ENCODE data around the gene CASP8.
"Not testable (repeated sequence)": the region's sequence is repeated elsewhere in the genome, so short reads cannot be mapped to it uniquely, and the experiment has no call there.

The CASP8 gene

DNA sequence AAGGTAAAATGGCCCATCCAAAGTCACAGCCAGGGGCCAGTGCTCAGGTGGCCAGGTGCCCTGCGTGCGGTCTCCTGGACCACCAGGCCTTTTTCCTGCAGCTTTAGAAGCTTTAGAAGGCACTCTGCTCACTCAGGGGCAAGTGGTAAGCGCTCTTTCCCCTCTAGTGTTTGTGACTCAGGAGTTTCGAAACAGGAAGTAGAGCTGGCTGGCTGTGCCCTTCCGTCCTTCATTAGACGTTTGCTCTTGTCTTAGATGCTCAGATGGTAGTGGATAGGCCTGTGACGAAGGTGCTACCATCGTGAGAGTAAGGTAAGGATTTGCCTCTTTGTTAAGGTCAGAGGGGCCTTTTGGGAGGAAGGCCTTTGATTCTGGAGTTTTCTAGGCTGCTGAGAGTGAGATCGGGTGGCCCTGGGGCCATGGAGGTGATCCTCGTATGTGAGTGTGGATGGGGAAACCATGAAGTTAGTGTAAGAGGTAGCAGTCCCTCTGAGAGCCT, at the start of gene CASP8:
CASP8 (plus strand) TSS at position 235 of the 499 bp plus-strand sequence. CDS start 5,951 bp downstream, outside the sequence.
- DNase-seq (ENCODE audit: low read depth) = peak; percentile 43

DNA sequence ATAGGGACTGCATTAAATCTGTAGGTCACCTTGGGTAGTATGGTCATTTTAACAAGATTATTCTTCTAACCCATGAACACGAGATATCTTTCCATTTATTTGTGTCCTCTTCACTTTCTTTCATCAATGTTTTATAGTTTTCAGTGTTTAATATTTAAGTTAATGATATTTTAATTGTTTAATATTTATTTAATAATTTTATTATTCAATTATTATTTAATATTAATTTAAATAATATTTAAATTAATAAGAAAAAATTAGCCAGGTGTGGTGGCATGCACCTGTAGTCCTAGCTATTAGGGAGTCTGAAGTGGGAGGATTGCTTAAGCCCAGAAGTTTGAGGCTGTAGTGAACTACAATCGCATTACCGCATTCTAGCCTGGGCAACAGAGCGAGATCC, 44.4 kb upstream of the CASP8 start:
- no peak for DNase-seq (ENCODE audit: low read depth)

DNA sequence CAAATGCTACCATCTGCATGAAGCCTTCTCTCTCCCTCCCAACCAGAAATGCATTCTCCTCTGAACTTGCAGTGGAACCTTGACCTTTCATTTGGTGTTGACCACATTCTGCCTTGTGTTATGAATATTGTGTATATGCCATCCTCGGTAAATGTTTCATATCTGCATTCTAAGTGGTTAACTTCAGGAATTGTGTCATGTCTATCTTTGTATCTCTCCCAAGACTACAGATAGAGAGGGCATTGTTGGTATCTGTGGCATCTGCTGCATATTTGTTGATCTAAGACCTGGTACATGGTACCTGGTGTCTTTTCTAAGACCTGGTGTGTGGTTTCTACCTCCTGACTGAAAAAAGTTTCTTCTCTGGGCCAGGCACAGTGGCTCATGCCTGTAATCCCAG, 43.4 kb upstream of the CASP8 start:
- DNase-seq (ENCODE audit: low read depth) = no peak

DNA sequence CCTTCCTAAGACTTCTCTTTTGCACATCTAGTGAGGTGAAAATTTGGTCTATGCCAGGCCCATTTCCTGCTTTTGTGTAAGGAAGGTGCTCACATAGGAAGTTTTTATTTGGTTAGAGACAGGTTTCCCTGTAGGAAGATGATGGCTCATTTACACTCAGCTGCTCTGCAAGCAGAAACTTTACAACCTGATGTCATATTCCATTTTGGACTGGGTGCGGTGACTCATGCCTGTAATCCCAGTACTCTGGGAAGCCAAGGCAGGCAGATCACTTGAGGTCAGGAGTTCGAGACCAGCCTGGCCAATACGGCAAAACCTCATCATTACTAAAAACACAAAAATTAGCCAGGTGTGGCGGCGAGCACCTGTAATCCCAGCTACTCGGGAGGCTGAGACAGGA, 41.6 kb upstream of the CASP8 start:
- DNase-seq (ENCODE audit: low read depth) = no peak

DNA sequence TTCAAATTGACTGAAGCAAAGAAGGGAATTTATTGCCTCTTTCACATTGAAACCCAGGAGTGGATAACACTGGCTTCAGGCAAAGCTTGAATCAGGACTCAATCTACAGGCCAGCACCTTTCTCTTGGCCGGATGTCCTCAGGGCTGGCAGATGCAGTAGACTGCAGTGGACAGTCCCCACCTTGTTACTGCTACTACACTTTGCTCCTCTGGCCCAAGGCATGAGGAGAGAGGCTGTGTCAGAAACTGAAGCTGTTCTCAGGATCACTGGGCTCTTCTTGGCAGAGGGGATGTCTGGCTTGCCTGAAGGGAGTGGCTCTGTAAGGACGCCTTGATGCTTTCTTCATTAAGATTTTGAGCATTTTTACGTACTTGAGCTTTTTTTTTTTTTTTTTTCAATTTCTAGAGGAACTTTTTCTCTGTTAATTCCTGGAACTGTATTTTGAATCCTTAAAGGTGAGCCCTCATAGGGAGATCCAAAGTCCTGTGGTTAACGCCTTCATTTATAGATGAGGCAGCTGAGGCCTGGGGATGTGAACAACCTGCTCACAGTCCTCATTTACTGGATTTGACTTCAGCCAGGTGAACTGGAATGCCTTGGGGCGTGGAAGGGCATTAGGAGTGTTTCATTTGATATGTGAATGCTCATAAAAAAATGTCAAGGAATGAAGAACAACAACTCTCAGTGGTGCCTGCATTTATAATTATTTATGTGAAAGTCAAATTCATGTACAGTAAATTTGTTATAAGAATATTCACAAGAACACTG, 40.8 kb upstream of the CASP8 start:
- no peak for DNase-seq (ENCODE audit: low read depth)

DNA sequence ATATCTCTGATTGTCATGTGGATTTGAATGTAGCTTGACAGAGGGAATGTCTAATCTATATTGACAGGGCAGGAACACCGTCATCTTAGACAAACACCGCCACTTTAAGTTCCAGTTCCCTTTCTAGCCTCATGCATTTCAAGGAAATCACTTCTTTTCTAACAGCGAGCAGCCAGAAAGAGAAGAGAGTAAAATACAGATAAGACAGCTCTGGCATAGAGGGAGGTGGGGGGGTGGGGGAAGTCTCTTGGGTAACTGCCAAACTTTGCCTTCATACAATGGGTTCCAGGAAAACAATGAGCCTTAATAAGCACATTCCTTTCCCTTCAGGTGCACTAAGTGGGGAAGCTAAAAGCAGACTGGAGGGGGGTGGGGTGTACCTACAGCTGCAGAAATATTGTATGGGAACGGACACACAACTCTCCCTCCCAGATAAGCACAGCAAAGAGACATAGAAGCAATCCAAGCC, 40.2 kb upstream of the CASP8 start:
- DNase-seq (ENCODE audit: low read depth) = no peak

DNA sequence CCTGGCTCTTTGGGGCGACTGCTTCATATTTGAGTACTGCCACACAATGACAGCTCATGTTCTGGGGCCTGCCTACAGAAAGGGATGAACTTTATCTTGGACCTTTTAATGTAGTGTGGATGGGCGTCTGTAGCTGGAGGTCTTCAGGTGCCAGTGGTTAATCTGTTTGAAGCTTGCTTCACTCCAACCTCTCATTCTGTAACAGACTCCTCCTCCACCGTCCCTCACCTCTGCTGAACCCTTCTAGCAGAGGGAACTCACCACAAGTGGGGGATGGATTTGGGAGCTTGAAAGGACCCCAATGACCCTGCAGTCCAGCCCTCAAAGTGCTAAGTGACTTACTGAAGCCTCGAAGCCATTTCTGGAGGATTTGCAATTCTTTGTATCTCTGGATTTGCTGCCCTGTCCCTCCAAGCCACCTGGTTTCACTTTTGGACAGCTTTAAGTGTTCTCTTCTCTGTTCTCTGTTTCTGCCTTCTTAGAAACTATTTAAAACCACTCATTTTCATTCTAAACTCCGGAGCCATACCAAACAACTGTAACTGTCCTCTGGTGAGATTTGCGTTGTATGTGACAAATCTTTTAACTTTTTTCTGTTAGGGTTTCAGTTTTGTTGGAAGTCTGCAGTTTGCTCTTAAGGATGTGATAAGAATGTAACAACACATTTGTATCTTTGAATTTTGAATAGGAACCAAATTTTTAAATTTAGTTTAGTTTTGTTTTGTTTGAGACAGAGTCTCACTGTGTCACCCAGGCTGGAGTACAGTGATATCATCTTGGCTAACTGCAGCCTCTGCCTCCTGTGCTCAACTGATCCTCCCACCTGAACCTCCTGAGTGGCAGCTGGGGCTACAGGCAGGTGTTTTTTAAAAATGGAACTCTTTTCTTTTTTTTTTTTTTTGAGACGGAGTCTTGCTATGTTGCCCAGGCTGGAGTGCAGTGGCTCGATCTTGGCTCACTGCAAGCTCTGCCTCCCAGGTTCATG, 37.0 kb upstream of the CASP8 start:
- no peak for DNase-seq (ENCODE audit: low read depth)

DNA sequence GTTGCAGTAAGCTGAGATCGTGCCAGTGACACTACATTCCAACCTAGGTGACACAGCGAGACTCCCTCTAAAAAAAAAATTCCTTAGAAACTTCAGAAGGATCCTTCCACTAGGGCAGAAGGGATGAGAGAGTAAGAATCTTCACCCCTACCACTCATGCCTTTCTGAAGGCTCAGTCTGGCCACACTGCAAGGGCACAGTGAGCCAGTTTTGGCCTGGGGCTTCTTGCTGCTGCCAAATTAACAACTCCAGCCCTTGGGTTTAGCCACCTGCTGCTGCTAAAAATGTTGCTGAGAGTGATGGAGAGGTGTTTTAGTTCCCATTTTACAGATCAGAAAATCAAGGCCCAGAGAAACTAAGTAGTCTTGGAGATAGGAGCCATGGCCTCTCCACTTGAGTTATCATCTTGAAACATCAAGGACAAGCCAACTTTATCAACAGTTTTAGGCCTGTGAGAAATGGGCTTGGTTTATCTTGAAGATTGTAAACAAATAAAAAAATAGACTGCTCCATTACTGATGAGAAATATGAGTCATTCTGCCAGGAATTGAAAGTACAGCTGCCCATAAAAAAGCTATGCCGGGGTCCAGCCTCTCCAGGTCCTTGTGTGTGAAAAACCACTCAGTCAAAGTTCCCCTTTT, 31.9 kb upstream of the CASP8 start:
- DNase-seq (ENCODE audit: low read depth) = no peak

DNA sequence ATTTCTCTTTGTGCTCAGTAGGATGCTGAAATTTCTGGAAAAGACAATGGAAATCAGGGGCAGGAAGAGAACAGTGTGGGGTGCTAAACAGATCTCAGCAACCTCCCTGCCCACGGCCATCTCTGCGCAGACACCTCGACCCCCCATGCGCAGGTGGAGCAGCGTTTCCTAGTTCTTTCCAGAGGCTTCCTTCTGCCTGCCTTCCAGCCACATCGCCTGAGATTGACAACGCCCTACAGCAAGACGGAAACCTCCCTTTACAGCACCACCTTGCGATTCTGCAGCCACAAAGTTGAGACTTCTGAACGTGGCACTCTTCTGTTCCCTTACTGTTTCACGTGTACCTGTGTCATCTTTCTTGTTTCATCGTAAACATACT, 31.4 kb upstream of the CASP8 start:
- DNase-seq (ENCODE audit: low read depth) = no peak

DNA sequence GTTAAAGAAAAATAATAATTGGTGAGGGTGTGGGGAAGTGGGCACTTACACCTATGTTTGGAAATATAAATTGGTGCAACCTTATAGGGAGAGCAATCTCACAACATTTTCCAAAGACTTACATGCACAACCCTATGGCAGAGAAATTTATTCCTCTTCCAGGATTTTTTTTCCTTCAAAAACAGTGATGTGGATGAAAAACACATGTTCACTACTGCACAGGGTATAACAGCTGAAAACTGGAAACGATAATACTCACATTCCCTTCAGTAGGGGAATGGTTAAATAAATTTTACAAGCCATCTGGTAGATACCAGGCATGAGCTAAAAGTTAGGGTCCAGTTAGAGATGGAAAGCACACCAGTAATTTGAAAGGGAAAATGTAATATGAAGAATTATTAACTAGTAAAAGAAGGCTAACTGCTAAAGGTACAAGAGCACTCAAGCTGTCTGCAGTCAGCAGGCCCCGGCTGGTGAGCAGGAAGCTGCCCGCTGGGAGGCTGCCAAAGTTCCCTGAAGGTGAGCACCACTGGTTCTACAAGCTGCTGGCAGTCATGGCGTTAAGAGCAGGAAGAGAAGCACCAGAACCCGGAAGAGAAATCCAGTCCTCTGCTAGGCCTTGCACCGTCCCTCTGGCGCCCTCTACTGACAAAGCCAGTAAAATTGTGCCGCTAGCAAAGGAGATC, 28.4 kb upstream of the CASP8 start:
- peak; percentile 79 for DNase-seq (ENCODE audit: low read depth)

DNA sequence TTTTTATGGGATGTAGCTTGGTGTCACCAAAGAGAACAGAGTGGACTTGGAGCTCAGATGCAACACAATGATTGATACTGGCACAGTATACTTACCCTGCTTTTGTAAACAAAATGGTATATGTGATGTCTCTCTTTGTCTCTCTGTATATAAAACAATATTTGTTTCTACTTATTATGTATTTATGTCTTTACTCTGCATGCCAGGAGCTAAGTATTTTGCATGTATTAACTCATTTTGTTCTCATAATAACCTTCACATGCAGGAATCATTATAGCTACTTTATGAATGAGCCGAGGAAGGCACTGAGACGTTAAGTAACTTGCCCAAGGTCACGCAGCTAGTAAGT, 27.9 kb upstream of the CASP8 start:
- no peak for DNase-seq (ENCODE audit: low read depth)

DNA sequence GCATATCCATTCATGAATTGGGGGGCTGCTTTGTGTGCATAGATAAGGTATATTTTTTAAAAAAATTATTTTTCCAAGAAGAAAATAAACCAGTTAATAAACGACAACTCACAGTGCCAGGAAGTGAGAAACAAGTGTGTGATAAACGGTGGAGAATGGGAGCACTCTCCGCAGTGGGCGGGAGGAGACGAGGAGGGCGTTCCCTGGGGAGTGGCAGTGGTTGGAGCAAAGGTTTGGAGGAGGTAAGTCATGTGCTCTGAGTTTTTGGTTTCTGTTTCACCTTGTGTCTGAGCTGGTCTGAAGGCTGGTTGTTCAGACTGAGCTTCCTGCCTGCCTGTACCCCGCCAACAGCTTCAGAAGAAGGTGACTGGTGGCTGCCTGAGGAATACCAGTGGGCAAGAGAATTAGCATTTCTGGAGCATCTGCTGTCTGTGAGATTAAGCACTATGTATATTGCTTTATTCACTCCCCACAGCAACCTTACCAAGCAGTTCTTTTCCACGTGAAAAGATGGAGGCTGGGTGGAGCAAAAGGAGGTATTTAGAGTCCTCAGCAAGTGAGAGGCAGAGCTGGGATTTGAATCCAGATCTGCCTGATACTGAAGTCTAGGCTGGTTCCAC, 27.0 kb upstream of the CASP8 start:
- peak; percentile 73 for DNase-seq (ENCODE audit: low read depth)

DNA sequence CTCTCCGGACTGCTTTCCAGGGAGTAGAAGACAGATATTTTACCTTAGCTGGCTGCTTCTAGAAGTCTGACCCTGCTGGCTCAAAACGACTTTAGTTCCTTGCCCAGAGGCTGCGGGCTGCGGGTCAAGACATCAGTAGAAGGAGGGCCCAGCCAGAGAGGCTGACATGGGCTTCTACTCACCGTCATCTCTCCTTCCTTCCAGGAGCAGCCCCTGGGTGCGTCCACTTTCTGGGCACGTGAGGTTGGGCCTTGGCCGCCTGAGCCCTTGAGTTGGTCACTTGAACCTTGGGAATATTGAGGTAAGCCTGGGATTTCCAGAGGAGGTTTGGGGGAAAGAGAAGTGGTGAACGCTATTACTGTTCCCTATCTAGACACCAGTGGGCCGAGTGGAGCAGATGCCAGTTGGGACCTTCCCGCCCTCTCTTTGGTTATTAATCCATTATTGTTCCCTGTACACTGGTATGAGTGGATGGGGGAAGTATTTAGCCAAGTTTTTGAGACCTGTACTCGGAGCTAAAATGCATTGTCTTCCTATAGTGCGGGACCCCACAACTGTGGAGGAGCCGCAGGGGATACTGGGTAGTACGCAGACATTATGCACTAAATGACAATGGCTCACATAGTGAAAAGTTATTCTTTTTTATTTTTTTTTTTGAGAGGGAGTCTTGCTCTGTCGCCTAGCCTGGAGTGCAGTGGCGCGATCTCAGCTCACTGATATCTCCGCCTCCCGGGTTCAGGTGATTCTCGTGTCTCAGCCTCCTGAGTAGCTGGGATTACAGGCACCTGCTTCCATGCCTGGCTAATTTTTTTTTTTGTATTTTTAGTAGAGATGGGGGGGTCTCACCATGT, 26.3 kb upstream of the CASP8 start:
- no peak for DNase-seq (ENCODE audit: low read depth)

DNA sequence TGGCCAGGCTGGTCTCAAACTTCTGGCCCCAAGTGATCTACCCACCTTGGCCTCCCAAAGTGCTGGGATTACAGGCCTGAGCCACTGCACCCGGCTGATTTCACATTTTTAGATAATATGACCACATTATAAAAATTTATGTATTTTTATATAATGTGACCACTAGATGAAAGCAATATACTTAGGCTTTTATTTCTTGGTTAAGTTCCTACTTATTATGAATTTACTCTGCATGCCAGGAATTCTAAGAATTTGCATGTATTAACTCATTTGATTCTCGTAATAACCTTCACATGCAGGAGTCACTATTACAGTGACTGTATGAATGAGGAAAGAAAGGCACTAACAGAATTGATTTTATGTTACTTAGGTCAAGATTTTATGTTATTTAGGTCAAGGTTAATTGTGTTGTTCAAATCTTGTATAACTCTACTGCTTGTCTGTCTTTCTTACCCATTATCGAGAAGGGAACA, 25.6 kb upstream of the CASP8 start:
- no peak for DNase-seq (ENCODE audit: low read depth)

DNA sequence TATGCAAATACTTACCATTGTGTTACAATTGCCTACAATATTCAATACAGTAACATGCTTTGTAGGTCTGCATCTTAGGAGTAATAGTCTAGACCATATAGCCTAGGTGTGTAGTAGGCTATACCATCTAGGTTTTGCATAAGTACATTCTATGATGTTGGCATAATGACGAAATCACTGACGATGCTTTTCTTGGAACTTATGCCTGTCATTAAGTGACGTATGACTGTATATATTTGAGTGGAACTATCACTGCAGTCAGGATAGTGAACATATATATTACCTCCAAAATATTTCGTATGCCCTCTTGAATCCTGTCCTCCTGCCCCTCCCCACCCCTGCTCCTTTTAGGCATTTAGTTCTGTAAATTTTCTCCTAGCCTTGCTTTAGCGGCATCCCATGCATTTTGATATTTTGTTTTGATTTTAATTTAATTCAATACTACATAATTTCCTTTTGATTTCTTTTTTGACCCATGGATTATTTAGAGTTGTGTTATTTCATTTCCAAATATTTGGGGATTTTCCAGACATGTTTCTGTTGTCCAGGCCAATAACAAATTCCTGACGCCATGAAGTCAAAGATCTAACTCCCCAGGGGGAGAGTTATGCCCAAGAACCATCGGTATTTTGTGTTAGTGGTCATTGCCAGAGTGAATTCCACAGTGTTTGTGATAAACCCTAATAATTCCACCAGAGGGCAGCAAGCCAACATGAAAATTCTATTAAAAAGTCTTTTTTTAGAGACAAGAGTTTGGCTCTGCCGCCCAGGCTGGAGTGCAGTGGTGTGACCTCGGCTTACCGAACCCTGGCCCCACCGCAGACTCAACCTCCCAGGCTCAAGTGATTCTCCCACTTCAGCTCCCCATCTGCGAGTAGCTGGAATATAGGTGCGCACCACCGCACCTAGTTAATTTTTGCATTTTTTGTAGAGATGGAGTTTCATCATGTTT, 24.2 kb upstream of the CASP8 start:
- DNase-seq (ENCODE audit: low read depth) = no peak

DNA sequence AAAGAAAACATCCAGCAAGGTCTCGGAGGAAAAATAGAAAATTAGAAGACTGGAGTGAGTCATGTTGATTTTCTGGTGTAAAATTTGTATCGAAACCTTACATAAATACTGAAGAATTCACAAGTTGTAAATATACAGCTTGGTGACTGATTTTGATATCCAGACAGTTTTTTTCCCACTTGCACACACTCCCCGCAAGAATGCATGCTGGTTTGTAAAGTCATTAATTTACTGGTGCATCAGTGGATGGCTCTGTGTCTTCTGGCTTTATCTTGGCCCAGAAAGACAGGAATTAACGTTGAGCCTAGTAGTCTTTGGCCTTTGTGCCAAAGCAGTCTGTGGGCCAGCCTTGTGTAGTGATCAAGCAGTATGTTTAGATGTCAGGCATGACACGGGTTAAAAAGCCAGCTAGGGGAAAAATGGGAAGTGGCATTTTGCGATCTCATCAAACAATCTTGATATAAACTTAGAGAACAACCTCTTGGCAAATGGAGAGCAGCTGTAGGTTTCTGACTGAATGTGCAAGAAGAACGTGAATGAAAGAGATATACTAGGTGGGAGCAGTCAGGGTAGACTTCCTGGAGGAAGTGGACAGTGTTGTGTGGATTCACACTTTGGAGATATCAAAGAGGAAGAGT, 22.7 kb upstream of the CASP8 start:
- DNase-seq (ENCODE audit: low read depth) = no peak

DNA sequence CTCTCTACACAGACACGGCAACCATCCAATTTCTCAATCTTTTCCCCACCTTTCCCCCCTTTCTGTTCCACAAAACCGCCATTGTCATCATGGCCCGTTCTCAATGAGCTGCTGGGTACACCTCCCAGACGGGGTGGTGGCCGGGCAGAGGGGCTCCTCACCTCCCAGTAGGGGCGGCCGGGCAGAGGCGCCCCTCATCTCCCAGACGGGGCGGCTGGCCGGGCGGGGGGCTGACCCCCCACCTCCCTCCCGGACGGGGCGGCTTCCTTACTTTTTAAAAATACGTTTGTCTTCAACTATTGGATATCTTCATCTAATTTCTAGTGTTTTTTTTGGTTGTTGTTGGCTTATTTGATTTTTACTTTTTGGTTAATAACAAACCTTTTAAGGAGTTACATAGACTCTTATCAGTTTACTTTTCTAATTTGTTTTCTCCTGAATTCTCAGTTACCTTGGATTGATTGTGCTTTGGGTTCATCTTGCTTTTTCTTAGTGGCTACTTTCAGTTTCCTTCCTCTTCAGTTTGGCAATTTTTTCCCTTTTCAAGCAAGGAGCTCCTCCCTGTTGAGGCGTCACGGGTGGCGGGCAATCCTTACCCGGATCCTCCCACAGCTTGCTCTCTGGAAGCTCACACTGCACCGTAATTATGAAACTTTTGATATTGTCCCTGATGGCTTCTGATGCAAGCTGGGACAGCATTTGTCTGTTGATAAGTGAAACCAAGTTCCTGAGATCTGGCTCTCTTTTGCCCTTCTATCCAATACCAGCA, 21.0 kb upstream of the CASP8 start:
- not testable (repeated sequence) for DNase-seq (ENCODE audit: low read depth)

Measured in activated T-helper 9 cell treated with anti-CD3 and anti-CD28 coated beads, Interleukin-2, amount 50 U/mL, for 16 hours (primary cell).